SK-N-SH (cell line): Measurements from ENCODE around the gene GNB5. TPM values are rescaled to one million over a fixed set of nuclear protein-coding genes. Genes with fewer than 3 reads are reported as not detected.
A peak's percentile ranks its signal among the peaks of the same experiment; 100 is the strongest.

Source experiments
- CTCF ChIA-PET: fragments of 300-600, 350-600 bp; formaldehyde crosslinking; extraction: SDS; loops from one replicate; lab custom pipeline; 2021; lab: Yijun Ruan, JAX
- POLR2A ChIA-PET: fragments of 350-600 bp; sonication (Branson Sonifier 250); formaldehyde crosslinking; extraction: SDS; loops from one replicate; lab custom pipeline; 2020; ENCODE audit warnings: antibody characterized with exemption, inconsistent platforms; lab: Yijun Ruan, JAX
- DNase-seq: peaks from one replicate; pipeline ENCODE4 v3.0.0; 2012
- H2AFZ ChIP-seq: fragments of 200-600 bp; sonication (generic); 2 replicates; pipeline ENCODE4 v1.8.1; 2016; ENCODE audit warnings: antibody characterized with exemption, mild to moderate bottlenecking, low read depth
- H3F3A ChIP-seq: fragments of 200-600 bp; sonication (generic); replicated peaks from 2 replicates; pipeline ENCODE3; 2016; ENCODE audit warnings: antibody characterized with exemption, mild to moderate bottlenecking; ENCODE audit not compliant: insufficient read depth
- H3K27ac ChIP-seq, 2 experiments: fragments of 200-500 bp in 1 of 2; fragments of 200-600 bp in 1 of 2; sonication (Bioruptor generic) in 1 of 2; sonication (generic), shearing (Covaris generic) in 1 of 2; 2 replicates each; pipeline versions ENCODE4 v1.5.1 to v1.6.1; 2014 to 2016; ENCODE audit warnings: low read depth in 2 of 2, inconsistent platforms in 1 of 2, low read length in 1 of 2, mild to moderate bottlenecking in 1 of 2, mixed read lengths in 1 of 2
- H3K27me3 ChIP-seq: fragments of 200-600 bp; sonication (generic), shearing (Covaris generic); 2 replicates; pipeline ENCODE4 v1.6.1; 2016; ENCODE audit warnings: mixed run types; ENCODE audit not compliant: insufficient read depth
- H3K36me3 ChIP-seq, 2 experiments: fragments of 200-500 bp in 1 of 2; fragments of 200-600 bp in 1 of 2; sonication (Bioruptor generic) in 1 of 2; sonication (generic) in 1 of 2; replicated peaks in 1 of 2; 2 replicates each; pipeline versions ENCODE3 to v1.5.1; 2014 to 2016; ENCODE audit warnings: low read length in 1 of 2, mild to moderate bottlenecking in 1 of 2; ENCODE audit not compliant: insufficient read depth in 2 of 2, control insufficient read depth in 1 of 2
- H3K4me1 ChIP-seq, 2 experiments: fragments of 200-500 bp in 1 of 2; fragments of 200-600 bp in 1 of 2; sonication (Bioruptor generic) in 1 of 2; sonication (generic), shearing (Covaris generic) in 1 of 2; 2 replicates each; pipeline versions ENCODE4 v1.5.1 to v1.6.1; 2014 to 2016; ENCODE audit warnings: low read depth in 1 of 2, low read length in 1 of 2, mixed run types in 1 of 2; ENCODE audit not compliant: insufficient read depth in 2 of 2, control insufficient read depth in 1 of 2
- H3K4me2 ChIP-seq: fragments of 200-600 bp; sonication (generic), shearing (Covaris generic); 2 replicates; pipeline ENCODE4 v1.6.1; 2017; ENCODE audit warnings: mixed run types
- H3K4me3 ChIP-seq, 2 experiments: fragments of 200-500 bp in 1 of 2; fragments of 200-600 bp in 1 of 2; sonication (Bioruptor generic) in 1 of 2; sonication (generic), shearing (Covaris generic) in 1 of 2; 2 replicates each; pipeline versions ENCODE4 v1.5.1 to v1.8.1; 2014 to 2016; ENCODE audit warnings: low read depth in 2 of 2, inconsistent platforms in 1 of 2, low read length in 1 of 2, mild to moderate bottlenecking in 1 of 2, mixed read lengths in 1 of 2, moderate library complexity in 1 of 2
- H3K79me2 ChIP-seq: fragments of 200-600 bp; sonication (generic); 2 replicates; pipeline ENCODE4 v1.8.1; 2017; ENCODE audit warnings: mild to moderate bottlenecking; ENCODE audit not compliant: insufficient read depth
- H3K9ac ChIP-seq: fragments of 200-600 bp; sonication (generic); 2 replicates; pipeline ENCODE4 v1.6.1; 2017; ENCODE audit warnings: mixed run types
- H3K9me2 ChIP-seq: fragments of 200-600 bp; sonication (generic); 2 replicates; pipeline ENCODE4 v1.6.1; 2017; ENCODE audit warnings: mixed run types
- H3K9me3 ChIP-seq: fragments of 200-600 bp; sonication (generic); 2 replicates; pipeline ENCODE4 v1.6.1; 2017; ENCODE audit warnings: mixed run types, mild to moderate bottlenecking, moderate library complexity
- H4K20me1 ChIP-seq: fragments of 200-600 bp; sonication (generic); 2 replicates; pipeline ENCODE4 v1.6.1; 2017; ENCODE audit warnings: mild to moderate bottlenecking, mixed run types; ENCODE audit not compliant: insufficient read depth
- ELF1 ChIP-seq: IDR thresholded peaks from 2 replicates; pipeline ENCODE4 v1.4.0; 2012
- EP300 ChIP-seq, 2 experiments: IDR thresholded peaks; 2 replicates each; pipeline versions ENCODE4 v1.4.0 to v1.6.1; 2012; ENCODE audit warnings: borderline replicate concordance in 1 of 2, low read depth in 1 of 2, low read length in 1 of 2
- FOSL2 ChIP-seq: IDR thresholded peaks from 2 replicates; pipeline ENCODE4 v1.4.0; 2012; ENCODE audit warnings: low read depth, mild to moderate bottlenecking, moderate library complexity, borderline replicate concordance
- FOXJ3 ChIP-seq: sonication (generic); formaldehyde crosslinking; IDR thresholded peaks from 2 replicates; pipeline ENCODE4 v1.5.1; 2020; ENCODE audit warnings: mild to moderate bottlenecking, missing genetic modification reagents
- FOXM1 ChIP-seq: IDR thresholded peaks from 2 replicates; pipeline ENCODE4 v1.4.0; 2012; ENCODE audit warnings: low read depth, mild to moderate bottlenecking
- GATA2 ChIP-seq: sonication (generic); formaldehyde crosslinking; IDR thresholded peaks from 2 replicates; pipeline ENCODE4 v1.5.0; 2020; ENCODE audit warnings: mild to moderate bottlenecking, missing genetic modification reagents
- JUND ChIP-seq: IDR thresholded peaks from 2 replicates; pipeline ENCODE4 v1.4.0; 2012
- MEF2A ChIP-seq: IDR thresholded peaks from 2 replicates; pipeline ENCODE4 v1.4.0; 2012; ENCODE audit warnings: low read depth, borderline replicate concordance
- NFIC ChIP-seq: IDR thresholded peaks from 2 replicates; pipeline ENCODE4 v1.4.0; 2012; ENCODE audit warnings: borderline replicate concordance
- NRF1 ChIP-seq: IDR thresholded peaks from 2 replicates; pipeline ENCODE4 v1.6.1; 2012; ENCODE audit warnings: low read depth, mild to moderate bottlenecking, low read length
- POLR2AphosphoS5 ChIP-seq: IDR thresholded peaks from 2 replicates; pipeline ENCODE4 v1.6.1; 2012; ENCODE audit warnings: low read depth, low read length
- RXRA ChIP-seq: IDR thresholded peaks from 2 replicates; pipeline ENCODE4 v1.4.0; 2012; ENCODE audit warnings: low read depth, mild to moderate bottlenecking, borderline replicate concordance
- SMC3 ChIP-seq: IDR thresholded peaks from 2 replicates; pipeline ENCODE4 v1.6.1; 2012; ENCODE audit warnings: low read depth, low read length, improper control_type of control experiment
- TCF12 ChIP-seq: IDR thresholded peaks from 2 replicates; pipeline ENCODE4 v1.4.0; 2012
- YY1 ChIP-seq: IDR thresholded peaks from 2 replicates; pipeline ENCODE4 v1.4.0; 2012; ENCODE audit warnings: low read depth, mild to moderate bottlenecking
- WGBS: methylation state at CpG from one replicate; pipeline ENCODE4 v1.1.6; 2017; ENCODE audit warnings: low lambda C conversion rate; 5-methylcytosine and 5-hydroxymethylcytosine counted together
- polyA plus RNA-seq, 3 experiments: library from polyadenylated mRNA; depleted of rRNA; stranded (reverse); fragments of >200 nt; gene quantifications; 2 replicates each; pipeline ENCODE4 v1.2.3, GENCODE V29; 2012
- TF ChIP-seq, protein P1 (sequence below): IDR thresholded peaks from 2 replicates; pipeline ENCODE4 v1.4.0; 2012; ENCODE audit warnings: low read depth, borderline replicate concordance
- TF ChIP-seq, protein P2 (sequence below): fragments of 150-350 bp; IDR thresholded peaks from 2 replicates; pipeline ENCODE4 v1.6.1; 2017; ENCODE audit warnings: antibody characterized with exemption, low read length, low read depth, borderline replicate concordance
- TF ChIP-seq, protein P3 (sequence below): IDR thresholded peaks from 2 replicates; pipeline ENCODE4 v1.6.1; 2012; ENCODE audit warnings: mild to moderate bottlenecking, low read depth, low read length, moderate library complexity
- TF ChIP-seq, protein P4 (sequence below): IDR thresholded peaks from 2 replicates; pipeline ENCODE4 v1.4.0; 2012; ENCODE audit warnings: low read depth
- TF ChIP-seq, protein P5 (sequence below): fragments of 150-350 bp; IDR thresholded peaks from 2 replicates; pipeline ENCODE4 v1.6.1; 2016; ENCODE audit warnings: mild to moderate bottlenecking, low read depth, low read length
- TF ChIP-seq, protein P6 (sequence below): IDR thresholded peaks from 2 replicates; pipeline ENCODE4 v1.4.0; 2012; ENCODE audit warnings: low read depth, borderline replicate concordance

Gene GNB5
- polyA plus RNA-seq, 1 of the 3 experiments (the other 2 are of a cell fraction), result 73.7 TPM

DNA sequence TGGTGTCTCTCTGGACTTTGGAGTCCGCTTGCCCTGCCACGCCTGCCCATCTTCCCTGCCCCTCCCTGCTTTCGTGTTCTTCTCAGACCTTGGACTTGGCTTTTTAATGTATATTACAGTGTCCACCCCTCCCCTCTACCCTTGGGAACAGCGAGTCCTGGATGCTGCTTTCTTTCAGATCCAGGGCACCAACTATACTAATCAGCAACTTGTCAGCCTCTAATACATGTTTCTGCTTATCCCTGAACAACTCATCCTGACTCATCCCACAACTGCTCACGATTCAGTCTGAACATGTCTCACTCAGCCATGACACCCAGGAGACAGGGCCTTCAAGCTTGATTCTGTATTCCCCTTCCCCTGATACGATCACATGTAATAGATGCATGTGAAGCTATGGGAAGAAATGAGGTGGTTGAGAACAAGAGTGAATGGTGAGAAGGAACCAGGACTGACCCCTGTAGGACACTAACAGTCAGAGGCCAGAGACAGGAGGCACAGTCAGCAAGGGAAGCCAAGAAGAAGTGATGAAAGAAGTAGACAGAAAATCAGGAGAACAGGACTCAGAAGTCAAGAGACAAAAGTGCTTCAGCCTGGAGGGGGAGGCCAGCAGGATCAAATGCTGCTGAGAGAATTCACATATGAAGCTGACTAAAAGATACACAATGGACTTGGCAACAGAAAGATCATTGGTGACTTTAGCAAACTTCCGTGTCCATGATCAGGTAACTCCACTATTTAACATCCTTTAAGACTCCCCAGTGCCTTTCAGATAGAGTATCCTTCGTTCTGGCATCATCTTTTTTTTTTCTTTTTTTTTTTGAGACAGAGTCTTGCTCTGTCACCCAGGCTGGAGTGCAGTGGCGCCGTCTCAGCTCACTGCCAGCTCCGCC, 114.1 kb downstream of the GNB5 start (continued):
- TF ChIP-seq, protein P1, sequence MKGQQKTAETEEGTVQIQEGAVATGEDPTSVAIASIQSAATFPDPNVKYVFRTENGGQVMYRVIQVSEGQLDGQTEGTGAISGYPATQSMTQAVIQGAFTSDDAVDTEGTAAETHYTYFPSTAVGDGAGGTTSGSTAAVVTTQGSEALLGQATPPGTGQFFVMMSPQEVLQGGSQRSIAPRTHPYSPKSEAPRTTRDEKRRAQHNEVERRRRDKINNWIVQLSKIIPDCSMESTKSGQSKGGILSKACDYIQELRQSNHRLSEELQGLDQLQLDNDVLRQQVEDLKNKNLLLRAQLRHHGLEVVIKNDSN, result no peak
- peak; percentile 21; the same call in 1 of the 2 replicates for TF ChIP-seq NFIC

DNA sequence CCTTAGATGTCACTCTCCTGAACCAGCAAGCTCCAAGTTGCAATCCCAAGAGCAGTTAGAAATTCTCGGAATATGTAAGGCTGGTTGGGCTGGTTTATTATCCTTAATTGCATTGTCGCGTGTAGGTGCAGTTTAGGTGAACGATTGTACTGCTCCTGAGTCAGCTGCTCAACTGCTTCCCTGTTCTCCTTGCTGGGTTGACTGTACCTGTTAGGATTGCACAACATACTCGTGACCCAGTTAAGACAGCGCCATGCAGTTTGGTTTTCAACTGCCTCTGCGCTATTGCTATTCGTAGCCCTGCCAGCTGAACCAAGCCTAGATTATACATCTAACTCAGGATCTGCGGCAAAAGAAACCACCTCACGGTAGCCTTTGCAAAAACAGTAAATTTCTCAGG, 119.6 kb downstream of the GNB5 start:
- Histone ChIP-seq H2AFZ (no peak overlapping the region), H3K9me2 (no peaks in the 10 kb centered on the region), H3K9ac (no peak overlapping the region), H3K27ac (no peak overlapping the region), H3K4me3 (no peak overlapping the region), H3K79me2 (no peaks in the 10 kb centered on the region), H3K9me3 (no peaks in the 10 kb centered on the region), H3K27me3 (no peaks in the 10 kb centered on the region), H3K4me2 (no peak overlapping the region), H3K36me3 (peaks cover 0 to 1% of the 10 kb centered on the region in 2 experiments), H4K20me1 (no peaks in the 10 kb centered on the region), H3K4me1 (0 out of 4 replicates have a peak, but pooled peaks cover 0 to 4% of the 10 kb centered on the region in 2 experiments), H3F3A (peaks cover 21% of the 10 kb centered on the region)
- POLR2A ChIA-PET, result no interaction called here
- CTCF ChIA-PET, result interaction anchor here (1.2 to 1.5 kb wide), 2 partner anchors 9 kb away, joined by 4 to 6 read pairs; no protein-coding TSS in a partner anchor
- no peak for DNase-seq
- TF ChIP-seq MEF2A, result no peak
- no peak for TF ChIP-seq YY1
- no peak for TF ChIP-seq JUND
- TF ChIP-seq, protein P2, sequence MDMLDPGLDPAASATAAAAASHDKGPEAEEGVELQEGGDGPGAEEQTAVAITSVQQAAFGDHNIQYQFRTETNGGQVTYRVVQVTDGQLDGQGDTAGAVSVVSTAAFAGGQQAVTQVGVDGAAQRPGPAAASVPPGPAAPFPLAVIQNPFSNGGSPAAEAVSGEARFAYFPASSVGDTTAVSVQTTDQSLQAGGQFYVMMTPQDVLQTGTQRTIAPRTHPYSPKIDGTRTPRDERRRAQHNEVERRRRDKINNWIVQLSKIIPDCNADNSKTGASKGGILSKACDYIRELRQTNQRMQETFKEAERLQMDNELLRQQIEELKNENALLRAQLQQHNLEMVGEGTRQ, result no peak
- no peak for TF ChIP-seq TCF12
- no peak for TF ChIP-seq NRF1
- no peak for TF ChIP-seq RXRA
- TF ChIP-seq, protein P3, sequence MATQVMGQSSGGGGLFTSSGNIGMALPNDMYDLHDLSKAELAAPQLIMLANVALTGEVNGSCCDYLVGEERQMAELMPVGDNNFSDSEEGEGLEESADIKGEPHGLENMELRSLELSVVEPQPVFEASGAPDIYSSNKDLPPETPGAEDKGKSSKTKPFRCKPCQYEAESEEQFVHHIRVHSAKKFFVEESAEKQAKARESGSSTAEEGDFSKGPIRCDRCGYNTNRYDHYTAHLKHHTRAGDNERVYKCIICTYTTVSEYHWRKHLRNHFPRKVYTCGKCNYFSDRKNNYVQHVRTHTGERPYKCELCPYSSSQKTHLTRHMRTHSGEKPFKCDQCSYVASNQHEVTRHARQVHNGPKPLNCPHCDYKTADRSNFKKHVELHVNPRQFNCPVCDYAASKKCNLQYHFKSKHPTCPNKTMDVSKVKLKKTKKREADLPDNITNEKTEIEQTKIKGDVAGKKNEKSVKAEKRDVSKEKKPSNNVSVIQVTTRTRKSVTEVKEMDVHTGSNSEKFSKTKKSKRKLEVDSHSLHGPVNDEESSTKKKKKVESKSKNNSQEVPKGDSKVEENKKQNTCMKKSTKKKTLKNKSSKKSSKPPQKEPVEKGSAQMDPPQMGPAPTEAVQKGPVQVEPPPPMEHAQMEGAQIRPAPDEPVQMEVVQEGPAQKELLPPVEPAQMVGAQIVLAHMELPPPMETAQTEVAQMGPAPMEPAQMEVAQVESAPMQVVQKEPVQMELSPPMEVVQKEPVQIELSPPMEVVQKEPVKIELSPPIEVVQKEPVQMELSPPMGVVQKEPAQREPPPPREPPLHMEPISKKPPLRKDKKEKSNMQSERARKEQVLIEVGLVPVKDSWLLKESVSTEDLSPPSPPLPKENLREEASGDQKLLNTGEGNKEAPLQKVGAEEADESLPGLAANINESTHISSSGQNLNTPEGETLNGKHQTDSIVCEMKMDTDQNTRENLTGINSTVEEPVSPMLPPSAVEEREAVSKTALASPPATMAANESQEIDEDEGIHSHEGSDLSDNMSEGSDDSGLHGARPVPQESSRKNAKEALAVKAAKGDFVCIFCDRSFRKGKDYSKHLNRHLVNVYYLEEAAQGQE, result no peak
- TF ChIP-seq, protein P4, sequence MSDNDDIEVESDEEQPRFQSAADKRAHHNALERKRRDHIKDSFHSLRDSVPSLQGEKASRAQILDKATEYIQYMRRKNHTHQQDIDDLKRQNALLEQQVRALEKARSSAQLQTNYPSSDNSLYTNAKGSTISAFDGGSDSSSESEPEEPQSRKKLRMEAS, result no peak
- TF ChIP-seq ELF1, result no peak
- TF ChIP-seq, protein P5, sequence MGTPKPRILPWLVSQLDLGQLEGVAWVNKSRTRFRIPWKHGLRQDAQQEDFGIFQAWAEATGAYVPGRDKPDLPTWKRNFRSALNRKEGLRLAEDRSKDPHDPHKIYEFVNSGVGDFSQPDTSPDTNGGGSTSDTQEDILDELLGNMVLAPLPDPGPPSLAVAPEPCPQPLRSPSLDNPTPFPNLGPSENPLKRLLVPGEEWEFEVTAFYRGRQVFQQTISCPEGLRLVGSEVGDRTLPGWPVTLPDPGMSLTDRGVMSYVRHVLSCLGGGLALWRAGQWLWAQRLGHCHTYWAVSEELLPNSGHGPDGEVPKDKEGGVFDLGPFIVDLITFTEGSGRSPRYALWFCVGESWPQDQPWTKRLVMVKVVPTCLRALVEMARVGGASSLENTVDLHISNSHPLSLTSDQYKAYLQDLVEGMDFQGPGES, result no peak
- no peak for TF ChIP-seq SMC3
- TF ChIP-seq FOSL2, result no peak
- no peak for TF ChIP-seq GATA2 (CRISPR knock-in tag)
- no peak for TF ChIP-seq FOXM1
- no peak for TF ChIP-seq POLR2AphosphoS5
- TF ChIP-seq EP300 (IDR thresholded peaks at IDR 0.05; ENCODE audit: borderline replicate concordance in 1 of 2, low read depth in 1 of 2, low read length in 1 of 2), result no peak
- TF ChIP-seq, protein P6, sequence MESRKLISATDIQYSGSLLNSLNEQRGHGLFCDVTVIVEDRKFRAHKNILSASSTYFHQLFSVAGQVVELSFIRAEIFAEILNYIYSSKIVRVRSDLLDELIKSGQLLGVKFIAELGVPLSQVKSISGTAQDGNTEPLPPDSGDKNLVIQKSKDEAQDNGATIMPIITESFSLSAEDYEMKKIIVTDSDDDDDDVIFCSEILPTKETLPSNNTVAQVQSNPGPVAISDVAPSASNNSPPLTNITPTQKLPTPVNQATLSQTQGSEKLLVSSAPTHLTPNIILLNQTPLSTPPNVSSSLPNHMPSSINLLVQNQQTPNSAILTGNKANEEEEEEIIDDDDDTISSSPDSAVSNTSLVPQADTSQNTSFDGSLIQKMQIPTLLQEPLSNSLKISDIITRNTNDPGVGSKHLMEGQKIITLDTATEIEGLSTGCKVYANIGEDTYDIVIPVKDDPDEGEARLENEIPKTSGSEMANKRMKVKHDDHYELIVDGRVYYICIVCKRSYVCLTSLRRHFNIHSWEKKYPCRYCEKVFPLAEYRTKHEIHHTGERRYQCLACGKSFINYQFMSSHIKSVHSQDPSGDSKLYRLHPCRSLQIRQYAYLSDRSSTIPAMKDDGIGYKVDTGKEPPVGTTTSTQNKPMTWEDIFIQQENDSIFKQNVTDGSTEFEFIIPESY, result no peak
- TF ChIP-seq FOXJ3 (CRISPR knock-in tag), result no peak
- 85% methylated on average over 10 of the region's 10 CpGs for WGBS
